Neural crest cell (in vitro differentiated cells): ENCODE measurements around the gene FBXL19. TPM values are rescaled to one million over a fixed set of nuclear protein-coding genes. Genes with fewer than 3 reads are reported as not detected.

Source experiments
- DNase-seq: peaks from one replicate; pipeline ENCODE4 v3.0.0; 2021; ENCODE audit warnings: low read depth, mixed read lengths, low spot score
- H3K27ac Mint-ChIP-seq: one replicate; pipeline ENCODE4 v1.8.0; 2021; ENCODE audit warnings: mild to moderate bottlenecking, mixed read lengths; ENCODE audit not compliant: unreplicated experiment
- H3K27me3 Mint-ChIP-seq: 2 replicates; pipeline ENCODE4 v1.8.0; 2021; ENCODE audit warnings: low read depth, mild to moderate bottlenecking, mixed read lengths
- H3K36me3 Mint-ChIP-seq: 2 replicates; pipeline ENCODE4 v1.8.0; 2021; ENCODE audit warnings: low read depth, mild to moderate bottlenecking, mixed read lengths
- H3K4me1 Mint-ChIP-seq: 2 replicates; pipeline ENCODE4 v1.8.0; 2021; ENCODE audit warnings: mixed read lengths
- H3K4me3 Mint-ChIP-seq: one replicate; pipeline ENCODE4 v1.8.0; 2021; ENCODE audit warnings: mild to moderate bottlenecking, mixed read lengths
- H3K9me3 Mint-ChIP-seq: 2 replicates; pipeline ENCODE4 v1.8.0; 2021; ENCODE audit warnings: mixed read lengths
- total RNA-seq: library from RNA; stranded (reverse); gene quantifications from 2 replicates; pipeline ENCODE4 v1.2.1, GENCODE V29; 2021
- TF ChIP-seq, protein P1 (sequence below): fragments of 200-600 bp; sonication (generic); conservative IDR thresholded peaks from 2 replicates; pipeline ENCODE4 v1.5.0; 2021; ENCODE audit warnings: antibody characterized with exemption, mild to moderate bottlenecking

FBXL19 gene
- total RNA-seq, 1 donor from 2014 or later: 84.7 TPM

DNA sequence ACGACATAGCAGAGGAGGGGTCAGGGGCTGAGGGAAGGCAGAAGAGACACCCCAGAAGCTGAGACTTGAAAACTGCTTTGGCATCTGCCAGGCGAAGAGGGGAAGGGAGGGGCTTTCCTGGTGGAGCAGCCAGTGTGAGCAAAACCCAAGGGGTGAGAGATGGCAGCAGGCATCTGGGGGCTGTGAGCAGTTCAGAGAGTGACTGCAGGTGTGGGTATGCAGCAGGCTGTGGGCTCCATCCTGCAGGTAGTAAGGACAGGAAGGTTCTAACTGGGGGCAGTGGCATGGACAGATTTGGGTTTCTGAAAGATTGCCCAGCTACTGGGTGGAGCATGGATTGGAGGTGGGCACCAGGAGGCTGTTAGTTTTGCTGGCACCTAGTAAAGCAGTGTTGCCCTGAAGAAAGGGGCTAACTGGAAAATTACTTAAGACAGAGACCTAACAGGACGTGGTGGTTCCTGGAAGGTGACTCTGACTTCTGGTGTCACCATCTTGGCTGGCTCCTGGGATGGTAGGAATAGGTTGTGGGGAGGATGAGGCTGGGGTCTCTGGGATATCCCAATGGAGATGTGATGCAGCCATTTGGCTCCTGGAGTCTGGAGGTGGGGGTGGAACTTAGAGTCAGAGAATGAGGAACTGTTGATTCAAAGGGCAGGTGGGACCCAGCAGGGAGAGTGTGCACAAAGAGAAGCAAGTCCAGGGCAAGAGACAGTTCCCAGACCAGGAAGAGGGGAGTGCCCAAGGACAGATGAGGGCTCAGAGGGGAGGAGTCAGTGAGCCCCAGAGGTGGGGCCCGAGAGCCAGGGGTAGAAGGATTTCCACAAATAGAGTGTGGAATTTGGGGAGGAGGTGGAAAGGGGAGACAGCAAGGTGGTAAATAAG is 40.7 kb upstream of the FBXL19 start:
- H3K36me3 Mint-ChIP-seq: peaks cover 8% of the 10 kb centered on the region
- no peak for DNase-seq
- H3K4me1 Mint-ChIP-seq: peaks cover 26% of the 10 kb centered on the region
- H3K27ac Mint-ChIP-seq: no peak overlapping the region
- no peaks in the 10 kb centered on the region for H3K27me3 Mint-ChIP-seq
- H3K4me3 Mint-ChIP-seq: peak overlapping the region; percentile 77
- H3K9me3 Mint-ChIP-seq: no peaks in the 10 kb centered on the region
- TF ChIP-seq, protein P1, sequence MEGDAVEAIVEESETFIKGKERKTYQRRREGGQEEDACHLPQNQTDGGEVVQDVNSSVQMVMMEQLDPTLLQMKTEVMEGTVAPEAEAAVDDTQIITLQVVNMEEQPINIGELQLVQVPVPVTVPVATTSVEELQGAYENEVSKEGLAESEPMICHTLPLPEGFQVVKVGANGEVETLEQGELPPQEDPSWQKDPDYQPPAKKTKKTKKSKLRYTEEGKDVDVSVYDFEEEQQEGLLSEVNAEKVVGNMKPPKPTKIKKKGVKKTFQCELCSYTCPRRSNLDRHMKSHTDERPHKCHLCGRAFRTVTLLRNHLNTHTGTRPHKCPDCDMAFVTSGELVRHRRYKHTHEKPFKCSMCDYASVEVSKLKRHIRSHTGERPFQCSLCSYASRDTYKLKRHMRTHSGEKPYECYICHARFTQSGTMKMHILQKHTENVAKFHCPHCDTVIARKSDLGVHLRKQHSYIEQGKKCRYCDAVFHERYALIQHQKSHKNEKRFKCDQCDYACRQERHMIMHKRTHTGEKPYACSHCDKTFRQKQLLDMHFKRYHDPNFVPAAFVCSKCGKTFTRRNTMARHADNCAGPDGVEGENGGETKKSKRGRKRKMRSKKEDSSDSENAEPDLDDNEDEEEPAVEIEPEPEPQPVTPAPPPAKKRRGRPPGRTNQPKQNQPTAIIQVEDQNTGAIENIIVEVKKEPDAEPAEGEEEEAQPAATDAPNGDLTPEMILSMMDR: no peak

GRCh38 chr16:30884760-30885159 is 38.6 kb upstream of the FBXL19 start:
- Mint-ChIP-seq H3K4me3 (peak overlapping the region; percentile 1), H3K27ac (no peak overlapping the region), H3K9me3 (no peaks in the 10 kb centered on the region), H3K4me1 (peaks cover 26% of the 10 kb centered on the region), H3K36me3 (peaks cover 14% of the 10 kb centered on the region), H3K27me3 (no peaks in the 10 kb centered on the region)
- TF ChIP-seq, protein P1: no peak
- DNase-seq: no peak

DNA sequence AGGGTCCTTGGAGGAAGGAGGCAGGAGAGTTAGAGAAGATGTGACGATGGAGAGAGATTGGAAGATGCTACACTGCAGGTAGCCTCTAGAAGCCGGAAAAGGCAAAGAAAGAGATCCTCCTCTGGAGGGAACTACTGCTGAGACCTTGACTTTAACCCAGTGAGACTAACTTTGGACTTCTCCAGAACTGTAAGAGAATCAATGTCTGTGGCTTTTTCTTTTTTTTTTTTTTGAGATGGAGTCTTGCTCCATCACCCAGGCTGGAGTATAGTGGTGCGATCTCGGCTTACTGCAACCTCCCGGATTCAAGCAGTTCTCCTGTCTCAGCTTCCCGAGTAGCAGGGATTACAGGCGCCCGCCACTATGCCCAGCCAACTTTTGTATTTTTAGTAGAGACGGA is 38.2 kb upstream of the FBXL19 start:
- no peak for DNase-seq
- H3K4me1 Mint-ChIP-seq: peaks cover 26% of the 10 kb centered on the region
- peaks cover 14% of the 10 kb centered on the region for H3K36me3 Mint-ChIP-seq
- no peaks in the 10 kb centered on the region for H3K9me3 Mint-ChIP-seq
- H3K27me3 Mint-ChIP-seq: no peaks in the 10 kb centered on the region
- H3K27ac Mint-ChIP-seq: no peak overlapping the region
- peak overlapping the region; percentile 1 for H3K4me3 Mint-ChIP-seq
- TF ChIP-seq, protein P1: no peak

- TF ChIP-seq, protein P1: no peak
- Mint-ChIP-seq H3K36me3 (peaks cover 14% of the 10 kb centered on the region), H3K4me1 (peaks cover 23% of the 10 kb centered on the region), H3K9me3 (no peaks in the 10 kb centered on the region), H3K4me3 (peak overlapping the region; percentile 47), H3K27me3 (no peaks in the 10 kb centered on the region), H3K27ac (no peak overlapping the region)
- no peak for DNase-seq
Observed at GRCh38 chr16:30886145-30886544, 37.2 kb upstream of the FBXL19 start.

GRCh38 chr16:30887927-30888326 is 35.4 kb upstream of the FBXL19 start:
- H3K4me3 Mint-ChIP-seq: no peak overlapping the region
- no peaks in the 10 kb centered on the region for H3K27me3 Mint-ChIP-seq
- DNase-seq: no peak
- TF ChIP-seq, protein P1: no peak
- no peak overlapping the region for H3K27ac Mint-ChIP-seq
- peaks cover 12% of the 10 kb centered on the region for H3K4me1 Mint-ChIP-seq
- no peaks in the 10 kb centered on the region for H3K9me3 Mint-ChIP-seq
- H3K36me3 Mint-ChIP-seq: peaks cover 15% of the 10 kb centered on the region
